GM19395 (cell line): ENCODE data around the gene TFR2.

Experiments
- ATAC-seq: cut with Tn5 transposase; IDR thresholded peaks from one replicate; pipeline ENCODE4 v1.9.1; 2021; ENCODE audit warnings: mild to moderate bottlenecking, moderate library complexity; ENCODE audit not compliant: unreplicated experiment

TFR2 gene

GRCh38 chr7:100573691-100574361 is 67.5 kb downstream of the TFR2 start, which contains the start of gene SAP25:
Gene SAP25 (minus strand): TSS chr7:100573900. CDS start chr7:100573742, 158 bp downstream.
- no peak for ATAC-seq

DNA sequence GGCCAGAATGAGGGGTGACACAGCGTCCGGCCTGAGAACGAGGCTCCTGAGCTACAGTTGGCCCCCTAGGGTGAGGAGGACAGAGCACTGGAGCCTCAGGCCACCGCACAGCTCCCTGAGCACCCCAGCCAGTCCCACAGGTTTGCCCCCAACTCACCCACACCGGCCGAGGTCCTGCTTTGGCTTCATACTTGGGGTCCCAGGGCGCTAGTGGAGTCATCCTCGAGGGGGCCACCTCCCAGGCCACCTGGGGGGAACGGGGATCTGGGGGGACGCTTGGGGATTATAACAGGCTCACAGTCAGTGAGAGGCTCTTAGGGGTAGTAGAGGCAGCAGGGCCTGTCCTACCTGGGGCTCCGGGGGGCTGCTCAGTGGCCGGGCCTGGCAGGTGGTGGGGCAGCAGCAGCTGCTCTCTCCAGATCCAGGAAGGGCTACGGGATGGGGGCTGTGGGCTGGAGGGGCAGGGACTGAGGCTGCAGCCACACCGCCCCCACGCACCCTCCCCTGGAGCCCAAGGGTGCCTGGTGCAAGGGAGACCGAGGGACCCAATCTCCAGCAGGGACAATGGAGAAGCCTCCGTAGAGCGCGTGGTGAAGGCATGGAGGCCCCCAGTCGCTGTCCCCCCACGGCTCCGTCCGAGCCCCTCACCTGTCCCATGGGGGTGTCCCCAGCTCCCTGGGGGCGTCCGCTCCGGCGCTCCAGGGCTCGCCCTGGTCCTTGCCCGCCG is 68.2 kb downstream of the TFR2 start:
- ATAC-seq = no peak

- no peak for ATAC-seq
These were observed 68.9 kb downstream of the TFR2 start for GRCh38 chr7:100572281-100572948.

- no peak for ATAC-seq
These were observed 69.6 kb downstream of the TFR2 start for GRCh38 chr7:100571829-100572116.

DNA sequence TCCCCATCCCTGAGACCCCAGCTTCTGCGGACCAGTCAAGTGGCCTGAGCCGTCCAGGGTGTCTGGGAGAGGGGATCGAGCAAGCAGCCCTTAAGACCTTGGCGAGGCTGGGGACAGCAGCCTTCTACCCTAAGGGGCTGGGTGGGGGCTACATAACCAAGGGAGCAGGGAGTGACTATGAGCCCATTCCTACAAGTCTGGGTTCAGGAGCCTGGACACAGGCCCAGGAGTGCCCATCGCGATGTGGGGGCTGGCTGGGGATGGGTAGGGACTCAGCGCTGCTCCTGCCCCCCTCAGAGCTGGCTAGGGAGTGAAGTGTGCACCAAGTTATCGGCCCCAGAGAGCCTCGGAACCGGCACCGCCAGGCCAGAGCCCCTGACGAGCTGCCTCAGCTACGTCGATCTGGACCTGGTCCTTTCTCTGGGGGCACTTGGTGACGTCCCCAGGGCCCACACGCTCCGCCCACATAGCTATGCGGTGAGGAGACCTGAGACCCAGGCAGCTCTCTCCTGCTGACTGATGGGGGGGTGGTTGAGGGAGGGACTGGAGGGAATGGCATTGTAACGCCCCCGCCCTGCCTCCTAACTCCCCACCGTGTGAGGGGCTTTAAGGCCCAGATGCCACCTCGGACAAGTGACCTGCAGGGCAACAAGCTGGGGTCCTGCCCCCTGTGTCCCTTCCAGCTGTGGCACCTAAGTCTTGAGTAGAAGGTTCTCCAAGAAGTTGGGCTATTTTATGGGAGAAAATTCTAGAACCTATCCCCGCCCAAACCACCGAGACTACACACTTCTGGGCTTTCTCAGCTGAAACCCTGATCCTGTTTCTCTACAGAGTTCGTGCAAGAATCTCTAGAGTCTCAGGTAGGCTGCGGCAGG is 70.2 kb downstream of the TFR2 start:
- no peak for ATAC-seq
